ENCODE measurements around the gene CDHR5.

The CDHR5 gene

DNA sequence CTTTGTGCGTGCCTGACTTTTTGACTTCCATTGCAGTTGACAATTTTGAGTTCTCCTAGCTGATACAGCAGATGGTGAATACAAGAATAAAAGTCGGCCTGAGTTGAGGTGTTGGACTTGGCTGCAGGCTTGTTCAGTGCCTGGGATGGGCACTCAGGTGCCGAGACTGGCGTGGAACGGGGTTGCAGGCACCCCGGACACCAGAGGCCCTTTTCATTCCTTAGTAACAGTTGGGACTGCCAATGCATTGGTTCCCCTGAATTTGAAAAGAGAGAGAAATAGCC, 47.2 kb downstream of the CDHR5 start:
- TF ChIP-seq, protein P1, sequence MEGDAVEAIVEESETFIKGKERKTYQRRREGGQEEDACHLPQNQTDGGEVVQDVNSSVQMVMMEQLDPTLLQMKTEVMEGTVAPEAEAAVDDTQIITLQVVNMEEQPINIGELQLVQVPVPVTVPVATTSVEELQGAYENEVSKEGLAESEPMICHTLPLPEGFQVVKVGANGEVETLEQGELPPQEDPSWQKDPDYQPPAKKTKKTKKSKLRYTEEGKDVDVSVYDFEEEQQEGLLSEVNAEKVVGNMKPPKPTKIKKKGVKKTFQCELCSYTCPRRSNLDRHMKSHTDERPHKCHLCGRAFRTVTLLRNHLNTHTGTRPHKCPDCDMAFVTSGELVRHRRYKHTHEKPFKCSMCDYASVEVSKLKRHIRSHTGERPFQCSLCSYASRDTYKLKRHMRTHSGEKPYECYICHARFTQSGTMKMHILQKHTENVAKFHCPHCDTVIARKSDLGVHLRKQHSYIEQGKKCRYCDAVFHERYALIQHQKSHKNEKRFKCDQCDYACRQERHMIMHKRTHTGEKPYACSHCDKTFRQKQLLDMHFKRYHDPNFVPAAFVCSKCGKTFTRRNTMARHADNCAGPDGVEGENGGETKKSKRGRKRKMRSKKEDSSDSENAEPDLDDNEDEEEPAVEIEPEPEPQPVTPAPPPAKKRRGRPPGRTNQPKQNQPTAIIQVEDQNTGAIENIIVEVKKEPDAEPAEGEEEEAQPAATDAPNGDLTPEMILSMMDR (IDR thresholded peaks at IDR 0.05) = no peak

DNA sequence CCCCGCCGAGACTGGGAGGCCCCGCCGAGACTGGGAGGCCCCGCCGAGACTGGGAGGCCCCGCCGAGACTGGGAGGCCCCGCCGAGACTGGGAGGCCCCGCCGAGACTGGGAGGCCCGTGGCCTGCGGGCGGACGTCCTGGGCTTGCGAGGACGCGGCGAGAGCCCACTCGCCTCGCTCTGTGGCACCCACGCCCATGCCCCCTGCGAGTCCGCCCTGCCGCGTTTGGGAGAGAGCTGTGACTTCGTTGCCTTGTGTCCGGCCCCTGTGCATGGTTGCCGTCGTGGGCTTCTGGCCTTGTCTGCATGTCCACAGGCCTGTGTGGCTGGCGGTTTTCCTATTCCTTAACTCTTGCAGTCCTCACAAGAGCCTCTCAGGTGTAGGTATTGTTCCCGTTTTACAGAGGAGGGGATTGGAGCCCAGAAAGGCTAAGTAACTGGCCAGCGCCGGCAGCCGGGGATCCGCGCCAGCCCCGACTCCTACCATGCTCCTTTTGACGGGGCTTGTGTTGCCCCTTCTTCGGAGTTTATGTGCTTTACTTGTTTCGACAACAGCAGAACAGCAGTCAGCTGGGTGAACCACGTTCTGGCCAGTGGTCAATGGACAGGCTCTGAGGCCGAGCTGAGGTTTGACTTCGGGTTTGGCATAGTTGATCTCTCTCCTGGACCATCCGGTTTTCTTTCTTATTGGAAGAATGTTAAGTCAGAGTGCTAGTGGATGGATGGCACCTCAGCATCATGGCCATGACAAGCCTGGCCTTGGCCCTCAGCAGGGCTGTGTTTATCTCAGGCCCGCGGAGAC, 47.7 kb downstream of the CDHR5 start:
- TF ChIP-seq, protein P1 (IDR thresholded peaks at IDR 0.05) = no peak

DNA sequence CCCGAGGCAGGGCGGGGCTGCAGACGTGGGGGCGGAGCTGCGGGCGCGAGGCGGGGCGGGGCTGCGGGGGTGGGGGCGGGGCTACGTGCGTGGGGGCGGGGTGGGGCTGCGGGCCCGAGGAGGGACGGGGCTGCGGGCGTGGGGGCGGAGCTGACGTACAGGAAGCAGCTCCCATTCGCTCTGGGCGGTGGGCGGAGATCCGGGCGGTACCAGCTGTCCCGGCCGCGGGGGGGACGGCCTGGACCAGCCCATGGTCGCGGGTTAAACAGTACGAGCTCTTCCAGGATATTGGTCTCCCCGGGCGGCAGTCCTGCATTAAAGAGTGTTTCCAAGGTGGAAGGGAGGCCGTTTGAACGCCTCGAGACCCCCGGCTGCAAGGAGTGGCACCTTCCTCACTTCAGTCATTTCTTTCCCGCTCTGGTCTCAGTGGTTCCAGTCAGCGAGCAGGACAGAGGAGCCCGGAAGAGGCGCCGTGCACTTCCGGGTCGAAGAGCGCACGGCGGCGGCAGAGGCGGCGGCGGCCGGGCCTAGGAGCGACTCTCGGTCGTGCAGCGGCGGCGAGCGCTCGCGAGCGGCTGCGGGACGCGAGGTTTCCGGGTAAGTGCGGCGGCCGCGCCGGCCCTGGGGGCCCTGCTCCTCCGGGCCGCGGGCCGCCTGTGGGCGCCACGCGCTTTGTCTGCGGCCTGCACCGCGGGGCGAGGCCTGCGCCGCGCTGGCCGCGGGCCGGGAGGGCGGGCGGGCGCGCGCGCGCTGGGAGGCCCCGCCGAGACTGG, 48.6 kb downstream of the CDHR5 start, which contains the start of gene PHRF1:
PHRF1 (plus strand) TSS at position 475 of the 773 bp plus-strand sequence. CDS start 5,043 bp downstream, outside the sequence.
- TF ChIP-seq, protein P1 (IDR thresholded peaks at IDR 0.05) = no peak

- TF ChIP-seq, protein P1 (IDR thresholded peaks at IDR 0.05) = no peak
These were observed 49.3 kb downstream of the CDHR5 start for GRCh38 chr11:575313-575995.

DNA sequence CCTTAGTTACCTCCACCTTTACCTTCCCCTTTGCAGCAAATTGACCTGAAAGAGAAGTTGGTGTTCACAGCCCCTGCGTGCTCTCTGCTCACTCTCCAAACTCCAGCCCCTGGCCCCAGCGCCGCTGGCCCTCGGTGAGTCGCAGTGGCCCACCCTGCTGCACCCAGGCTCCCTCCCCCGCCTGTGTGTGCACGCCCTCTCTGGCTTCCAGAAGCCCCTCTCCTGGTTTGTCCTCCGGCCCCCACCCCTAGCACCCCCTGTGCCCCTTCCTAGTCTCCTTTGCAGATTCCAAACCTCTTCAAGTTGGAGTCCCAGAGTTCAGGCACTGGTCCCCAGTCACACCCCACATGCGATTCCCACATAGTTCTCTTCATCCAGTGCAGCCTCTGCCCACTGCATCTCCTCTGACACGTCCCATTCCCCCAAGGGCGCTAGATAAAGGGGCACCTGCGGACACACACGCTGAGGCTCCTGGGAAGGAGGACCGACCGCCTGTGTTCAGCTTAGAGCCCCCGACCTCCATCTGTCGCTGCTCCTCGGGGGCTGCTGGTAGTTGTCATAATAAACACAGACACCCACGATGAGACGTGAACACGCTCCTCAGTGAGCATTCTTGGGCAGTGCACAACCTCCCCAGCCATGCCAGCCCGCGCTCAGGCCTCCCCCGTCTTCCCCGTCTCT, 50.0 kb downstream of the CDHR5 start:
- TF ChIP-seq, protein P1 (IDR thresholded peaks at IDR 0.05) = no peak

GRCh38 chr11:573146-573759, 51.5 kb downstream of the CDHR5 start:
- TF ChIP-seq, protein P1 (IDR thresholded peaks at IDR 0.05) = no peak

DNA sequence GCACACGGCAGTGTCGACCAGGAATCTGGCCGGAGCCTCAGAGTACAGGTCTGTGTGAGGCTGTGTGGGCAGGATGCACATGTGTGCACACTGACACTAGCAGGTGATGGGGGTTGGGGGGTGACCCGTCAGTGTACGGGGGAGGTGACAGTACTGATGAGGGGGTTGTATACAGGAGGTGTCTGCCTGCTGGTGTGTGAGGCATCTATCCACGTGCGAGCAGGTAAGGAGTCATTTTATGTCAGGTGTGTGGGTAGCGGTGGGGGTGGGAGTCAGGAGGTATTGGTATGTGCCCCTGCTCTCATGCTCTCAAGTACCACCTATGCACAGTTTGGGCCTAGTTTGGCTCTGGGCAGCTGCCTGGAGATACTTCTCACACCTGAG, 53.0 kb downstream of the CDHR5 start:
- TF ChIP-seq, protein P1 (IDR thresholded peaks at IDR 0.05) = no peak
